Stimulated activated naive CD4-positive, alpha-beta T cell treated with Interleukin-2 at 50 U/mL for 16 hours (primary cell): ENCODE results near the gene EFNA2.
"Not testable (repeated sequence)": the region's sequence is repeated elsewhere in the genome, so short reads cannot be mapped to it uniquely, and the experiment has no call there.

Experiments used
- DNase-seq: peaks from one replicate; lab custom pipeline; 2025; lab: John Stamatoyannopoulos, UW

The EFNA2 gene

GRCh38 chr19:1318678-1319471, 33.2 kb downstream of the EFNA2 start:
- DNase-seq = no peak

- DNase-seq = not testable (repeated sequence)
These were observed 34.6 kb downstream of the EFNA2 start for GRCh38 chr19:1320282-1320650.

- DNase-seq = no peak
These were observed 35.9 kb downstream of the EFNA2 start for GRCh38 chr19:1321539-1321938.

DNA sequence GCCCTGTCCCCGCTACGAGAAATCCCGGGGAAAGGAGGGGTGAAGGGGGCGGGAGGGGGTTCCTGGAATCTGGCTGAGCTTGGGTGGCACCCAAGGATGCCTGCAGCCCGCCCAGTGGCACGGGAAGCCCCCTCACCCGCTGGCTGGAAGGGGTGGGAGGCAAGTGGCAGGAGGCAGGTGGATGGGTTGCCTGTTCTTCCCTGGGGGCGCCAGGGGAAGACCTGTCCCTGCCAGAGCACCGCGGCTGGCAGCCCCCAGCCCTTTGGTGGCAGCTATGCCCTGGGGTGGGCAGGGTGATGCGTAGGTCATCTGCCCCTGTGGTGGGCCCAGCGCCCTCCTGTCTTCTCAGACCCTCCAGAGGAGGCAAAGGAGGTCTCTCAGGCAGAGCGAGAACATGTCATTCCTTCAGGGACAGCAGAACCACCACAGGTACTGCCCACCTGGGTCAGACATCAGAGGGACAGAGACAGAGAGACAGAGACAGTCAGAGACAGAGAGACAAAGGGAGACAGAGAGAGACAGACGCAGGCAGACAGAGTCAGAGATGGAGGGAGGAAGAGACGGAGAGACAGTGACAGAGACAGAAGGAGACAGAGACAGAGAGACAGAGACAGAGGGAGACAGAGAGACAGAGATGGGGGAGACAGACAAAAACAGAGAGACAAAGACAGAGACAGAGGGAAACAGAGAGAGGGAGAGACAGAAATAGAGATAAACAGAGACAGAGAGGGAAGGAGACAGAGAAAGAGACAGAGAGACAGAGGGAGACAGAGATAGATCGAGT, 36.7 kb downstream of the EFNA2 start:
- DNase-seq = no peak

GRCh38 chr19:1324249-1324805, 38.7 kb downstream of the EFNA2 start:
- DNase-seq = no peak

- DNase-seq = no peak
These were observed 39.3 kb downstream of the EFNA2 start for GRCh38 chr19:1324806-1325567.

- no peak for DNase-seq
These were observed 40.1 kb downstream of the EFNA2 start for GRCh38 chr19:1325568-1326294.

DNA sequence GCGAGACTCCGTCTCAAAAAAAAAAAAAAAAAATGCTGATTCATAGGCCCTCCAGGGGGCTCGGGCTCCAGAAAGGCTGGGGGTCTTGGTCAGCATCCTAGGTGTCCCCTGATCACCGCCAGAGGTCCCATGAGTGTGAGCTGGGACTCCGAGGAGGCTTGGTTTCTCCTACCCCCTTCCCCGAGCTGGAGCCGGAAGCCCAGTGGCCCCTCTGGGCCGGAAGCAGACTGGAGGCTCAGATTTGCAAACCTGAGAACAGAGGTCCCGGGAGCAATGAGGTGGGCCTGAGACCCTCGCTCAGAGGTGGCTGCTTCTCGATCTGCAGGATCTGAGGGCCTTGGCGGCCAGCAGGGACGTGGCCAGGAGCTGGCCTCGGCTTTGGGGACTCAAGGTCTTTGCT, 41.5 kb downstream of the EFNA2 start:
- DNase-seq = no peak

DNA sequence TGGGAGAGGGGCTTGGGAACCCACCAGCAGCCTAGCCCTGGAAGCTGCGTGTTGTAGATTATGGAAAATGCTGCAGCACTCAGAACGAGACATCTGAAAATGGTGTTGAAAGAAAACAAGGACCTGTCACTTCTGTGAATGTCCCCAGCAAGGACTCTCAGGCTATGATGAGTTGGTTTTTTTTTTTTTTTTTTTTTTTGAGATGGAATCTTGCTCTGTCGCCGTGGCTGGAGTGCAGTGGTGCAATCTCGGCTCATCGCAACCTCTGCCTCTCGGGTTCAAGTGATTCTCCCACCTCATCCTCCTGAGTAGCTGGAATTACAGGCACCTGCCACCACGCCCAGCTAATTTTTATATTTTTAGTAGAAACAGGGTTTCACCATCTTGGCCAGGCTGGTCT, 46.5 kb downstream of the EFNA2 start:
- not testable (repeated sequence) for DNase-seq

GRCh38 chr19:1336079-1336684, 50.5 kb downstream of the EFNA2 start:
- no peak for DNase-seq

GRCh38 chr19:1340681-1341469, 55.2 kb downstream of the EFNA2 start:
- DNase-seq = no peak

GRCh38 chr19:1343041-1343440, 57.4 kb downstream of the EFNA2 start:
- DNase-seq = no peak

DNA sequence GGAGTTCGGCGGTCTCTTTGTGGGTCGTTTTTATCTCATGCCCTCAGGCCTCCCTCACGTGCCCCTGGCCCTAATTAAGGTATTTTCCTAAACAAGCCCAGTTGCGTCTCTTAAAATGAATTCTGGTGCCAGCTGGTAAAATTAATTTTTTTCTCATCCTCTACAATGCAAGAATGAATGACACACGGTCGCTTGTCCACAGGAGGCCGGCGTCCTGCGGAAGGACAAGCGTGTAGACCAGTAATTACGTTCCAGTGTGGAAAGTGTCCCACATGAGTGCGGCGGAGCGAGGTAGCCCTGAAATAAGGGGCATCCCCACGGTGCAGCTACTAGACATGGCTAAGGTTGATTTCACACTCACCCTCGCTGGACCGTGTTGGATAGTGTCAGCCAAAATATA, 63.5 kb downstream of the EFNA2 start:
- no peak for DNase-seq

DNA sequence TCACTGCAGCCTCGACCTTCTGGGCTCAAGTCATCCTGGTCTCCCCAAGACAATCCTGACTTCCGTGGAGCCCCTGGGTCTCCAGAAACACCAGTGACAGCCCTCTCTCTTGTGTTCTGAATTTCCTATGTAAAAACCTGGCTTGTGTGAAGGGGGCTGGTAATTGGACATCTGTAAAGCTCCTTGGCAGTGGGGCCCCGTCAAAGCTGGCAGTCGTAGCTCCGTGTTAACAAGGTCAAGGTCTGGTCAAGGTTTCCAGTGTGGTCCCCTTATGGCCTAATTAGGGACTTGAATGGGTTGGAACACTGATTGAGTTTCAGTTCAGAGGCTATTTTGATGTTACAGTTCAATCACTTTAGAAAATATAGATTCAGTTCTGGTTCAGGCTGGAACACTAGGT, 65.2 kb downstream of the EFNA2 start:
- DNase-seq = no peak
